Adrenal gland (tissue), 12 donors: ENCODE results near the gene TGFBR2. TPM values are rescaled to one million over a fixed set of nuclear protein-coding genes. Genes with fewer than 3 reads are reported as not detected.

ENCODE experiments used
- DNase-seq, 7 donors: peaks; one replicate each; pipeline ENCODE4 v3.0.0-alpha.2; 2019 to 2020
- H3K27ac ChIP-seq, 5 donors: fragments of 200-600 bp; sonication (generic) in 4 of 5; 1 replicate in 3 of 5; 2 replicates in 2 of 5; pipeline versions ENCODE4 v1.5.1 to v1.8.0; 2016 to 2020; ENCODE audit warnings: mild to moderate bottlenecking in 1 of 5
- H3K27me3 ChIP-seq: fragments of 200-600 bp; 2 replicates; pipeline ENCODE4 v1.8.0; 2021
- H3K36me3 ChIP-seq, 2 donors: fragments of 200-600 bp; replicated peaks in 1 of 2; 1 replicate in 1 of 2; 2 replicates in 1 of 2; pipeline versions ENCODE4 v1.5.1 to v1.8.0; 2018 to 2022
- H3K4me1 ChIP-seq, 2 donors: fragments of 200-600 bp; replicated peaks in 1 of 2; 1 replicate in 1 of 2; 2 replicates in 1 of 2; pipeline versions ENCODE4 v1.5.1 to v1.8.0; 2018 to 2021
- H3K4me3 ChIP-seq, 4 donors: fragments of 200-600 bp; sonication (generic) in 3 of 4; one replicate each; pipeline ENCODE4 v1.5.1; 2016 to 2018
- H3K9me3 ChIP-seq, 3 donors: fragments of 200-600 bp; sonication (generic) in 1 of 3; replicated peaks in 1 of 3; 1 replicate in 2 of 3; 2 replicates in 1 of 3; pipeline versions ENCODE4 v1.5.1 to v1.8.0; 2016 to 2021
- POLR2A ChIP-seq, 2 donors: fragments of 450-650 bp; IDR thresholded peaks; one replicate each; pipeline ENCODE4 v1.6.1; 2017; ENCODE audit warnings: antibody characterized with exemption in 2 of 2, mild to moderate bottlenecking in 2 of 2, moderate library complexity in 1 of 2
- WGBS, 4 donors: extraction: QIAGEN DNeasy Blood & Tissue Kit in 2 of 4; methylation state at CpG; one replicate each; pipeline versions ENCODE4 v1.1.5 to v1.1.7; 2013 to 2017; 5-methylcytosine and 5-hydroxymethylcytosine counted together
- intact Hi-C, 2 donors: fragments of 100-400 bp; cut with DNase I; formaldehyde crosslinking; loops; one replicate each; pipeline versions ENCODE4 v1.14.1 to v1.15.0; 2022 to 2023
- polyA plus RNA-seq, 3 donors: library from polyadenylated mRNA; stranded (reverse); fragments of 200-250 nt in 2 of 3; fragments of 350-450 nt in 1 of 3; fragmentation: Illumina TruSeq in 1 of 3; extraction: RNeasy Lipid Tissue Mini Kit (QIAGEN cat#74804) in 1 of 3; gene quantifications; one replicate each; pipeline ENCODE4 v1.2.3, GENCODE V29; 2013 to 2014
- total RNA-seq, 9 donors: library from RNA; depleted of rRNA in 4 of 9; stranded (reverse); fragments of >200 nt in 4 of 9; fragments of 120-200 nt in 1 of 9; fragmentation: NEBNext Ultra II Directional in 1 of 9; extraction: Animal tissue kit (Norgen Biotek cat#: 25700) in 1 of 9; gene quantifications; one replicate each; pipeline versions ENCODE4 v1.1.0 to v1.2.4, GENCODE V29; 2013 to 2023
- TF ChIP-seq, protein P1 (sequence below), 6 experiments: fragments of 450-650 bp in 4 of 6; fragments of 200-600 bp in 2 of 6; sonication (generic) in 1 of 6; IDR thresholded peaks; 1 replicate in 5 of 6; 2 replicates in 1 of 6; pipeline versions ENCODE4 v1.5.1 to v1.8.0; 2016 to 2021; ENCODE audit warnings: antibody characterized with exemption in 6 of 6, mild to moderate bottlenecking in 2 of 6, moderate library complexity in 1 of 6
- donor health status: healthy with polysubstance abuse.
- donor health status: Bipolar disorder and iron deficiency.
- donor health status: DM: yes; HTN: yes; CAD: no.
- donor health status: DM: no; HTN: no; CAD: no.
- donor health status: DM: no; HTN: no; CAD: no.
- donor health status: DM: yes; HTN: yes; CAD: no.

TGFBR2 gene
- total and polyA plus RNA-seq, 12 donors = 19.1 to 296 (median 153) TPM

DNA sequence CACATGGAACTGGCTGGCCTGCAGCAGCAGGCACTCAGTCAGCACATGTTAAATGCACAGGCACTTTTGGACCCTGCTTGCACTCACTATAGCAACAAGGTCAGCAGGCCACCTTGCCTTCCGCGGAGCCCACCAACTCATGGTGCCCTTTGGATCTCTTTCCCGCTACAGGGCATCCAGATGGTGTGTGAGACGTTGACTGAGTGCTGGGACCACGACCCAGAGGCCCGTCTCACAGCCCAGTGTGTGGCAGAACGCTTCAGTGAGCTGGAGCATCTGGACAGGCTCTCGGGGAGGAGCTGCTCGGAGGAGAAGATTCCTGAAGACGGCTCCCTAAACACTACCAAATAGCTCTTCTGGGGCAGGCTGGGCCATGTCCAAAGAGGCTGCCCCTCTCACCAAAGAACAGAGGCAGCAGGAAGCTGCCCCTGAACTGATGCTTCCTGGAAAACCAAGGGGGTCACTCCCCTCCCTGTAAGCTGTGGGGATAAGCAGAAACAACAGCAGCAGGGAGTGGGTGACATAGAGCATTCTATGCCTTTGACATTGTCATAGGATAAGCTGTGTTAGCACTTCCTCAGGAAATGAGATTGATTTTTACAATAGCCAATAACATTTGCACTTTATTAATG lies 85.0 kb downstream of the TGFBR2 start:
- Histone ChIP-seq H3K9me3 (no peaks in the 10 kb centered on the region), H3K27ac (peak overlapping the region in 2 of 5 donors; percentile 62 to 83), H3K4me1 (peaks cover 29 to 67% of the 10 kb centered on the region in 2 donors), H3K36me3 (peaks cover 0 to 65% of the 10 kb centered on the region in 2 donors), H3K4me3 (no peak overlapping the region), H3K27me3 (no peaks in the 10 kb centered on the region)
- 71 to 72% (median 71%) methylated on average over 10 of the region's 10 CpGs; no CpG with 5 or more reads in 1 of the 4 donors for WGBS, 4 donors
- DNase-seq = no peak
- no peak for TF ChIP-seq POLR2A (IDR thresholded peaks at IDR 0.05)
- TF ChIP-seq, protein P1, sequence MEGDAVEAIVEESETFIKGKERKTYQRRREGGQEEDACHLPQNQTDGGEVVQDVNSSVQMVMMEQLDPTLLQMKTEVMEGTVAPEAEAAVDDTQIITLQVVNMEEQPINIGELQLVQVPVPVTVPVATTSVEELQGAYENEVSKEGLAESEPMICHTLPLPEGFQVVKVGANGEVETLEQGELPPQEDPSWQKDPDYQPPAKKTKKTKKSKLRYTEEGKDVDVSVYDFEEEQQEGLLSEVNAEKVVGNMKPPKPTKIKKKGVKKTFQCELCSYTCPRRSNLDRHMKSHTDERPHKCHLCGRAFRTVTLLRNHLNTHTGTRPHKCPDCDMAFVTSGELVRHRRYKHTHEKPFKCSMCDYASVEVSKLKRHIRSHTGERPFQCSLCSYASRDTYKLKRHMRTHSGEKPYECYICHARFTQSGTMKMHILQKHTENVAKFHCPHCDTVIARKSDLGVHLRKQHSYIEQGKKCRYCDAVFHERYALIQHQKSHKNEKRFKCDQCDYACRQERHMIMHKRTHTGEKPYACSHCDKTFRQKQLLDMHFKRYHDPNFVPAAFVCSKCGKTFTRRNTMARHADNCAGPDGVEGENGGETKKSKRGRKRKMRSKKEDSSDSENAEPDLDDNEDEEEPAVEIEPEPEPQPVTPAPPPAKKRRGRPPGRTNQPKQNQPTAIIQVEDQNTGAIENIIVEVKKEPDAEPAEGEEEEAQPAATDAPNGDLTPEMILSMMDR (IDR thresholded peaks at IDR 0.05) = no peak
- intact Hi-C loops = loop anchor here in 1 of 2 donors (10.0 kb wide), 1 partner anchor 77 kb away; no protein-coding TSS in a partner anchor

DNA sequence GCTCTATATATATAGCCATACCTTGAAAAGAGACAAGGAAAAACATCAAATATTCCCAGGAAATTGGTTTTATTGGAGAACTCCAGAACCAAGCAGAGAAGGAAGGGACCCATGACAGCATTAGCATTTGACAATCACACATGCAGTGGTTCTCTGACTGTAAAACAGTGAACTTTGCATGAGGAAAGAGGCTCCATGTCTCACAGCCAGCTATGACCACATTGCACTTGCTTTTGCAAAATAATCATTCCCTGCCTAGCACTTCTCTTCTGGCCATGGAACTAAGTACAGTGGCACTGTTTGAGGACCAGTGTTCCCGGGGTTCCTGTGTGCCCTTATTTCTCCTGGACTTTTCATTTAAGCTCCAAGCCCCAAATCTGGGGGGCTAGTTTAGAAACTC lies 85.5 kb downstream of the TGFBR2 start:
- no peaks in the 10 kb centered on the region for H3K27me3 ChIP-seq
- no peaks in the 10 kb centered on the region for H3K9me3 ChIP-seq
- 84 to 100% (median 89%) methylated on average over 1 of the region's 1 CpG for WGBS, 4 donors
- H3K36me3 ChIP-seq = peaks cover 0 to 65% of the 10 kb centered on the region in 2 donors
- no peak overlapping the region for H3K4me3 ChIP-seq
- DNase-seq = no peak
- TF ChIP-seq, protein P1 (IDR thresholded peaks at IDR 0.05) = no peak
- no peak for TF ChIP-seq POLR2A (IDR thresholded peaks at IDR 0.05)
- intact Hi-C loops = loop anchor here in 1 of 2 donors (10.0 kb wide), 1 partner anchor 77 kb away; no protein-coding TSS in a partner anchor
- peaks cover 33 to 71% of the 10 kb centered on the region in 2 donors for H3K4me1 ChIP-seq
- H3K27ac ChIP-seq = peak overlapping the region in 1 of 5 donors; percentile 83

DNA sequence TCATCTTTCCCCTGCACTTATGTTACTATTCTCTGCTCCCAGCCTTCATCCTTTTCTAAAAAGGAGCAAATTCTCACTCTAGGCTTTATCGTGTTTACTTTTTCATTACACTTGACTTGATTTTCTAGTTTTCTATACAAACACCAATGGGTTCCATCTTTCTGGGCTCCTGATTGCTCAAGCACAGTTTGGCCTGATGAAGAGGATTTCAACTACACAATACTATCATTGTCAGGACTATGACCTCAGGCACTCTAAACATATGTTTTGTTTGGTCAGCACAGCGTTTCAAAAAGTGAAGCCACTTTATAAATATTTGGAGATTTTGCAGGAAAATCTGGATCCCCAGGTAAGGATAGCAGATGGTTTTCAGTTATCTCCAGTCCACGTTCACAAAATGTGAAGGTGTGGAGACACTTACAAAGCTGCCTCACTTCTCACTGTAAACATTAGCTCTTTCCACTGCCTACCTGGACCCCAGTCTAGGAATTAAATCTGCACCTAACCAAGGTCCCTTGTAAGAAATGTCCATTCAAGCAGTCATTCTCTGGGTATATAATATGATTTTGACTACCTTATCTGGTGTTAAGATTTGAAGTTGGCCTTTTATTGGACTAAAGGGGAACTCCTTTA lies 86.2 kb downstream of the TGFBR2 start:
- intact Hi-C loops = loop anchor here in 1 of 2 donors (10.0 kb wide), 1 partner anchor 78 kb away; no protein-coding TSS in a partner anchor
- Histone ChIP-seq H3K4me1 (peaks cover 33 to 67% of the 10 kb centered on the region in 2 donors), H3K27me3 (no peaks in the 10 kb centered on the region), H3K9me3 (no peaks in the 10 kb centered on the region), H3K27ac (peak overlapping the region in 1 of 5 donors; percentile 83), H3K36me3 (peaks cover 0 to 63% of the 10 kb centered on the region in 2 donors), H3K4me3 (no peak overlapping the region)
- no peak for TF ChIP-seq POLR2A (IDR thresholded peaks at IDR 0.05)
- TF ChIP-seq, protein P1 (IDR thresholded peaks at IDR 0.05) = no peak
- WGBS, 4 donors = 80 to 89% (median 86%) methylated on average over 3 of the region's 3 CpGs
- DNase-seq = no peak

DNA sequence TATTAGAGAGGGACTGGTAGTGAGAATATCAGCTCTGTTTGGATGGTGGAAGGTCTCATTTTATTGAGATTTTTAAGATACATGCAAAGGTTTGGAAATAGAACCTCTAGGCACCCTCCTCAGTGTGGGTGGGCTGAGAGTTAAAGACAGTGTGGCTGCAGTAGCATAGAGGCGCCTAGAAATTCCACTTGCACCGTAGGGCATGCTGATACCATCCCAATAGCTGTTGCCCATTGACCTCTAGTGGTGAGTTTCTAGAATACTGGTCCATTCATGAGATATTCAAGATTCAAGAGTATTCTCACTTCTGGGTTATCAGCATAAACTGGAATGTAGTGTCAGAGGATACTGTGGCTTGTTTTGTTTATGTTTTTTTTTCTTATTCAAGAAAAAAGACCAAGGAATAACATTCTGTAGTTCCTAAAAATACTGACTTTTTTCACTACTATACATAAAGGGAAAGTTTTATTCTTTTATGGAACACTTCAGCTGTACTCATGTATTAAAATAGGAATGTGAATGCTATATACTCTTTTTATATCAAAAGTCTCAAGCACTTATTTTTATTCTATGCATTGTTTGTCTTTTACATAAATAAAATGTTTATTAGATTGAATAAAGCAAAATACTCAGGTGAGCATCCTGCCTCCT lies 87.2 kb downstream of the TGFBR2 start:
- Histone ChIP-seq H3K27ac (no peak overlapping the region), H3K4me1 (peaks cover 27 to 58% of the 10 kb centered on the region in 2 donors), H3K9me3 (no peaks in the 10 kb centered on the region), H3K27me3 (no peaks in the 10 kb centered on the region), H3K4me3 (no peak overlapping the region), H3K36me3 (peaks cover 0 to 60% of the 10 kb centered on the region in 2 donors)
- DNase-seq = peak in 5 of 7 donors; percentile 37 to 58 (median 55)
- TF ChIP-seq POLR2A (IDR thresholded peaks at IDR 0.05) = no peak
- TF ChIP-seq, protein P1 (IDR thresholded peaks at IDR 0.05) = peak; percentile 61 to 90 (median 86)
- intact Hi-C loops = loop anchor here in 1 of 2 donors (10.0 kb wide), 1 partner anchor 79 kb away; no protein-coding TSS in a partner anchor
- 4 to 13% (median 8%) methylated on average over 2 of the region's 2 CpGs for WGBS, 4 donors
